ENCODE measurements around the gene SYT13. TPM values are rescaled to one million over a fixed set of nuclear protein-coding genes. Genes with fewer than 3 reads are reported as not detected.

Gene SYT13
- 6.9 TPM for total RNA-seq
- long read RNA-seq, partial matches to known transcripts, result 6 of 8 reads
- long read RNA-seq, other reads (novel, unspliced or antisense), result 2 of 8 reads

GRCh38 chr11:45285930-45286632, at the start of gene SYT13:
Gene SYT13, minus strand, starts transcription at chr11:45286341. Its CDS starts 134 bp downstream, at chr11:45286207.
- DNase-seq, result peak; percentile 54
- intact Hi-C loops (cut with micrococcal nuclease), result no loop called here
- ATAC-seq, result peak; percentile 90

- ATAC-seq (no peak), DNase-seq (no peak)
- intact Hi-C loops (cut with micrococcal nuclease), result no loop called here
These were observed 49.3 kb upstream of the SYT13 start for GRCh38 chr11:45335434-45335833.

GRCh38 chr11:45334836-45335235, 48.7 kb upstream of the SYT13 start:
- intact Hi-C loops (cut with micrococcal nuclease), result loop anchor here (5.0 kb wide), 1 partner anchor 223 kb away; no protein-coding TSS in a partner anchor
- no peak for ATAC-seq
- no peak for DNase-seq

DNA sequence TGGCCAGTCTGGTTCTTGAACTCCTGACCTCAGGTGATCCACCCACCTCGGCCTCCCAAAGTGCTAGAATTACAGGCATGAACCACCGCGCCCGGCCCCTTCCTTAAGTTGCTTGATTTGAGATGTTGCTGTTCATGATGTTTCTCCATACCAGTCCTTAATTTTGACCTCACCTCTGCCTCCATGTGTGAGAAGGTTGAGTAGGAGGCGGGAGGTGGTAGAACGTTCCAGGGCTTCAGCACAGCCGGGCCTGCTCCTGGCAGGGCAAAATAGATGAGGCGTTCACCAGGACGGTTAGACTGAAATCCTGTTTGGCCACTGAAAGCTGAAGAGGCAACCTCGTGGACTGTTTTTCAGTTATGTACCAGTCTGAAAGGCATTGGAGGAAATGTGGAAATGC, 48.3 kb upstream of the SYT13 start:
- ATAC-seq, result no peak
- intact Hi-C loops (cut with micrococcal nuclease), result loop anchor here (5.0 kb wide), 1 partner anchor 222 kb away; no protein-coding TSS in a partner anchor
- no peak for DNase-seq

- peak; percentile 65 for DNase-seq
- intact Hi-C loops (cut with micrococcal nuclease), result loop anchor here (5.0 kb wide), 1 partner anchor 221 kb away; no protein-coding TSS in a partner anchor
- peak; percentile 76 for ATAC-seq
These were observed 47.1 kb upstream of the SYT13 start for GRCh38 chr11:45333001-45333971.

DNA sequence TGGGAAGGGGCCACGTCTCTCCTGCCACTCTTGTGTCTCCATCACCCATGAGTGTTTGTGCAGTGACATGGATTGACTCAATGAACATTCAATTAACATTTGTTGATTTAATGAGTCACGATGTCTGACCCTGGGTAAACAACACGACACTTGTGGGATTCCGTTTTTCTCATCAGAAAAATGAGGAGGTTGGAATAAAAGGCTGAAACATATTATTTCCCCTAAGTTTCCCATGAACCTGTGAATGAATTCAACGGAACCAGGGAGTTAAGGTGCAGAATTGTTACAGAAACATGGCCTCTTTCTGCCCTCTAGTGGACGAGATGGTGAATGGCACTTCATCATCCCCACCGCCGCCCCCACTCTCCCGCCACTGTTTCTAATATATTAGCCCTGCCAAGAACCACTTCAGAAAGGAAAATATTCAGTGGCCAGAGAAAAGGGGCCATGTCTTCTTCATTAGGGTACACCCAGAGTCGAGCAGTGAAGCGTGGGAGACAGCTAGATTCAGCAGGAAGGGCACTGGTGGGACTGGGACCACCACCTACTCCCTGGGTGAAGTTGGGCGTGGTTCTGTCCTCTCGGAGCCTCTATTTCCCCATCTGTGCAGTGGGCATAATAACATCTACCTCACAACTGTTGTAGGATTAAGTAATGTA, 46.3 kb upstream of the SYT13 start:
- no peak for DNase-seq
- intact Hi-C loops (cut with micrococcal nuclease), result loop anchor here (5.0 kb wide), 1 partner anchor 220 kb away; no protein-coding TSS in a partner anchor
- ATAC-seq, result peak; percentile 77

DNA sequence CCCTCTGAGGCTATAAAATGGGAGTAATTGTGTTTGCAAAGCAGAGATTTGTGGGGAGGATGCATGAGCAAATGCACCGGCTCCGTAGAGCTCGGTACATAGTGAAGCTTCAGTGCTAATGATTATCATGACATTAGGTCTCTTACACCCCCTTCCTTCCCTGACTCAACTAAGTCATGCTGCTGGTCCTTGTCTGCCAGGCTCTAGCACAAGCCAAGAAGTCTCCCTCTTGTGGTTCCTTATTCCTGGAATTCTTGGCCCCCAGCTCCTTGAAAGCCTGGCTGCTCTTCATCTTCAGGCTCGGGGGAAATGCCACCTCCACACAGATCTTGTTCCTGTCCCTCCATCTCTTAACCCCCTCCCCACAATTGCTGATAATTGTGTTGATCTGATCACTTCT, 45.7 kb upstream of the SYT13 start:
- DNase-seq (no peak), ATAC-seq (no peak)
- intact Hi-C loops (cut with micrococcal nuclease), result loop anchor here (5.0 kb wide), 1 partner anchor 220 kb away; no protein-coding TSS in a partner anchor

- ATAC-seq, result no peak
- DNase-seq, result no peak
- intact Hi-C loops (cut with micrococcal nuclease), result no loop called here
These were observed 42.6 kb upstream of the SYT13 start for GRCh38 chr11:45328726-45329125.

DNA sequence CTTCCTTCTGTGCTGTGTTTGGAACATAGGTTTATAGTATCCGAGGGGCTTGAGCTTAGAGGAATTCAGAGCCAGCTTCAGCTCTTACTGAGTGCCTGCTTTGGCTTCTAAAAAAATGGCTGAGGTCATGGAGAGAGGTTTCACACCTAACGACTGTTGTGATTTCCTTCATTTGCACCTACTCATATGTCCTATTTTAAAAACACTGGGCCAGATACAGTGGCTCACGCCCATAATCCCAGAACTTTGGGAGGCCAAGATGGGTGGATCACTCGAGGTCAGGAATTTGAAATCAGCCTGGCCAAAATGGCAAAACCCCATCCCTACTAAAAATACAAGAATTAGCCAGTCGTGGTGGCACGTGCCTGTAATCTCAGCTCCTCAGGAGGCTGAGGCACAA, 38.3 kb upstream of the SYT13 start:
- intact Hi-C loops (cut with micrococcal nuclease), result no loop called here
- DNase-seq (no peak), ATAC-seq (peak; percentile 55)

GRCh38 chr11:45323601-45324249, 37.6 kb upstream of the SYT13 start:
- no peak for DNase-seq
- intact Hi-C loops (cut with micrococcal nuclease), result no loop called here
- ATAC-seq, result no peak

DNA sequence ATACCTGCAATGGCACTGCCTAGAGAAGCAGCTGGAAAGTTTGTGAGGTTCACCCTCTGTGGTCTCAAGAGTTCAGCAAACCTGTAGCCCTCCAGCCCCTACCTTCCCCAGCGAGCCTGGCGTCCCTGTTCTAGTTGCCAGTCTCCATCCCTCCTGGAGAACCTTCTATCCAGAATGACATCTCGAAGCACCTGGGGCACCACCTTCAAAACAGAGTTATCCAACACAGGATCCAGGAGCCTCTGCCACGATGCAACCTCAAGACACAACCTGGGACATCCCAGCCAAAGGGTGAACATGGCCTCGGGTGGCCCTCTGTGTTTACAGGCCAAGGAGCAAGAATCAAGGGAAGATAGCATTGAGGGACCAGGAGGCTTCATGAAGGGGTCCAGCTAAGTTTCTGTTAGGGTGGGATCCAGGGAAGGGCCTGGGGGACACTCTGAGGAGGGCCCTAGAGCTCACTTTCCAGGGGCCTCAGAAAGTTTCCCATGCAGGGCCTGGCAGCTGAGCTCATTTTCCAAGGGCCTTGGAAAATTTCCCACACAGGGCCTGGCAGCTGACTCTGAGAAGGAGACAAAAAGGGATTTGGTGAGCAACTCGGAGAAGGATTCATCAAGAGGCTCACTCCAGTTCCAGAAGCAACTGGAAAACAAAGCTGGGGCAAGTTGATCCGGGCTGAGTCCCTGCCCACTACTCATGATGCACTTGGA, 36.9 kb upstream of the SYT13 start:
- DNase-seq (peak; percentile 43), ATAC-seq (peak; percentile 64)
- intact Hi-C loops (cut with micrococcal nuclease), result no loop called here

DNA sequence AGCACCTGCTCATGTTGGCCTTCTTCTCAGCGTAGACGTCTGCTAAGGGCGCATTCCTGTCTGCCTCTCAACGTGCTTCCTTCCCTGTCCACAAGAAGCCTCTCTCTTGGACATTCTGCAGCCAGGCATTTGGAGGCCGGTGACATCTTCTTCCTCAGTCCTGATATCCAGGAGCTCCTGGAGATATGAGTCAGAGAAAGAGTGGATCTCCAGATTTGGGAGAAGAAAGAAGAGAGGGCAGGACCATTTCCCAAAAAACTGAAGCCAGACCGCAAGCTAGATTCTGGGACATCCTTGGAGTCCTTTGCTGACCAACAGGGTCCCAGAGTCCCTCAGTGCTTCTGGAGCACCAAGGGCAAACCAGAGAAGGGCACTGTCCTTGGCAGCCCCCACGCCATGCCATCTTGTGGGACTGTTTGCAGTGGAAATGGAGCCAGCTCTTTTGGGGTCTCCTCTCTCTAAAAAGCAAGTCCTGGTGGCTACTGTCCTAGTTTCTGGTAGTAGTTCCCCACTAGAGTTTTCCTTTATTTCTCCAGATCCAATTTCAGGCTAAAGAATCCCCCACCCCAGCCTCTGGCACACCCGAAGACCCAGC, 36.1 kb upstream of the SYT13 start:
- ATAC-seq, result no peak
- intact Hi-C loops (cut with micrococcal nuclease), result no loop called here
- DNase-seq, result no peak

DNA sequence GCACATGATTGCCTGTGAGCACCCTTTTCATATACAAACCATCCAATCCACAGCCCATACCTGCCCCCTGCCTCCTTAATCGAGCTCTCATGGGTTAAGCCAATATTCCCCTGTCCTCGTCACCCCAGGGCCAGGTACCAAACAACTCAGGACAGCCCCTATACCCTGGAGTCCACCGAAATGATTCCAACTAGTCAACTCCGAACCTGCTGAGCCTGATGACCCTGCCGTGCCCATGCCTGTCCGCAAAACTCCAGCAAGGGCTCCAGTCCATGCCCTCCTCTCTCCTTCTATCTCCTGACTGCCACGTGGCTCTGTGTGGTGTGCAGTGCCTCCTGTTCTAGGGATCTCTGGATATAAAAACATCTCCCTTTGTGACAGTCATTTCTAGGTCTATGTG, 35.5 kb upstream of the SYT13 start:
- intact Hi-C loops (cut with micrococcal nuclease), result no loop called here
- ATAC-seq (no peak), DNase-seq (no peak)

DNA sequence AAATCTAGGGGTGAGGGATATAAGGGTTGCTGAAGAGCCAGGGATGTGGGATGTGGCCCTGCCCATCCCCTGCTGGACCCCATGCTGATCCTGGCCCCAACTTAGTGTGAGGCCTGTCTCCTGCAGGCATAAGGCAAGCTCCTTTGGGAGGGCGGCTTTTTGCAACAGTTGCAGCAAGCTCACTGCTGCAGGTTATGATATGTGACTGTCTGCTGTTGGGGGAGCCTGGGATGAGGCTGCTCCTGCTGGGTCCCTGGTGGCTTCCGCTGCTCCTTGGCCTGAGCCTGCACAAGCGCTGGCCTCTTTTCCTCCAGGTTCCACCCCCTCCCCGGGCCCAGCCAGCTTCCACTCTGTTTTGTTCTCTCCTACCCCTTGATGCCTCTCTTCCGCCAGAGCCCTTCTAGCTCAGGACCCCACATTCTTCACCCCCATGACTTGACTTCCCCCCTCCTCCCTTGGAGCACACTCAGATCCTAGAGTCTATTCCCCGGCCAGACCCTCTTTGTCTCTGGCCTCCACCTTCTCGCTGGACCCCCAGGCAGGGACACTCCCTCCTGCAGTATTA, 35.0 kb upstream of the SYT13 start:
- ATAC-seq (no peak), DNase-seq (no peak)
- intact Hi-C loops (cut with micrococcal nuclease), result no loop called here

GRCh38 chr11:45320371-45320770, 34.2 kb upstream of the SYT13 start:
- DNase-seq (no peak), ATAC-seq (no peak)
- intact Hi-C loops (cut with micrococcal nuclease), result no loop called here

DNA sequence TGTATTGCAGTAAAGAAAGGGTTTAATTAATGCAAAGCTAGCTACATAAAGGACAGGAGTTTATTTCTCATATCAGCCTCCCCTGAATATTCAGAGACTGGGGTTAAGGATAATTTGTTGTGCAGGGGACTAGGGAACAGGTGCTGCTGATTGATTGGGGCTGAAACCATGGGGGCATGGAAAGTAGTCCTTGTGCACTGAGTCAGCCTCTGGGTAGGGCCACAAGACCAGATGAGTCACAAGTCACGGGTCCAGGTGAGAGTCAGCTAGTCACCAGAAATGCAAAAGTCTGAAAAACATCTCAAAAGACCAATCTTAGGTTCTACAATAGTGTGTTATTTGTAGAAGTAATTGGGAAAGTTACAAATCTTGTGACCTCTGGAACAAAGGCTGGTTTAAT, 32.9 kb upstream of the SYT13 start:
- intact Hi-C loops (cut with micrococcal nuclease), result no loop called here
- no peak for DNase-seq
- ATAC-seq, result no peak

DNA sequence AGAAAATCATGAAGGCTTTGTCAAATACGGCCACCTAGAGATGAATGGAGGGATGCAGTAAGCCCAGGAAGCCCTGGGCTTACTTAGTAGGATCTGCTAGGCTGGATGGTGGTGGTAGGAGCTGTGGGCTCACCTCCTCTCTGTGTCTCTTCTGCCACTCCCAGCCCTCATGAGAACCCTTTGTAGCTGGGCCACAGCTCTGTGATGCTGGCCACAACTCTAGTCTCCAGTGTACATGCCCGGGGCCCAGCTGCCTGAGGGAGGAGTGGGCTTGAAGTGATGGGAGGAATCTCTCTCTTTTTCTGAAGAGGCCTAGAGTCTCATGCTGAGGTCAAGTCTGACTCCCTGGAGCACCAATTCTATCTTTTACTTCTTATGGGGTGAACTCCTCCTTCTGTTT, 32.4 kb upstream of the SYT13 start:
- DNase-seq (no peak), ATAC-seq (no peak)
- intact Hi-C loops (cut with micrococcal nuclease), result no loop called here

- ATAC-seq (no peak), DNase-seq (no peak)
- intact Hi-C loops (cut with micrococcal nuclease), result no loop called here
These were observed 30.1 kb upstream of the SYT13 start for GRCh38 chr11:45316258-45316657.

Measured in left ventricle myocardium superior (tissue), 1 donor.